Measurements from ENCODE around the gene CD69.
"Not testable (repeated sequence)": the region's sequence is repeated elsewhere in the genome, so short reads cannot be mapped to it uniquely, and the experiment has no call there.

Gene CD69

DNA sequence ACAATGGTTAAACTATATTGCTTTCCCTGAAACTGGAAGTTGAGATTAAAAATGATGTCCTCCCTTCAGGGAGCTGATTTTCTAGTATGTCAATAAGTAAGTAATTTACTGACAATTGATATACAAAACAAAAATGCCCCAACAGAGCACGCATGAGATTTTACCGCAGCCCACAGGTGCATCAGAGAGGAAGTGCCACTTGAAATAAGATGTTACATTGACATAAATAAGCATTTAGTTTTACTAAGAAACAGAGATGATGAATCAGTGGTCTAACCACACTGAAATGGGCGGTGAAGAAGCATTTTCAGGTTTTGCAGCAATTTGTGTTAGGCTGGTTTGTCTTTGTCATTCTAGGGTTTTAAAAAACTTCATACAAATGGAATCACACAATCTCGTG, 19.0 kb downstream of the CD69 start:
- no peaks in the 10 kb centered on the region for H4K20me1 ChIP-seq (ENCODE audit: control insufficient read depth, insufficient read depth, low read depth, low read length)
- no peaks in the 10 kb centered on the region for H3K36me3 ChIP-seq (ENCODE audit: control insufficient read depth, low read length)
- H3F3A ChIP-seq (ENCODE audit: control insufficient read depth, insufficient read depth): peaks cover 28% of the 10 kb centered on the region
- H3K27me3 ChIP-seq (ENCODE audit: control insufficient read depth, low read length): 0 out of 2 replicates have a peak, but pooled peaks cover 3% of the 10 kb centered on the region
- peak overlapping the region; percentile 36 for H3K27ac ChIP-seq (ENCODE audit: low read depth, low read length)
- no peaks in the 10 kb centered on the region for H3K9me3 ChIP-seq (ENCODE audit: control insufficient read depth, insufficient read depth, low read length)
- H3K4me1 ChIP-seq (ENCODE audit: control insufficient read depth, low read length): peaks cover 65% of the 10 kb centered on the region
- peak overlapping the region; percentile 40 for H3K4me3 ChIP-seq (ENCODE audit: low read length)
- TF ChIP-seq, protein P1, sequence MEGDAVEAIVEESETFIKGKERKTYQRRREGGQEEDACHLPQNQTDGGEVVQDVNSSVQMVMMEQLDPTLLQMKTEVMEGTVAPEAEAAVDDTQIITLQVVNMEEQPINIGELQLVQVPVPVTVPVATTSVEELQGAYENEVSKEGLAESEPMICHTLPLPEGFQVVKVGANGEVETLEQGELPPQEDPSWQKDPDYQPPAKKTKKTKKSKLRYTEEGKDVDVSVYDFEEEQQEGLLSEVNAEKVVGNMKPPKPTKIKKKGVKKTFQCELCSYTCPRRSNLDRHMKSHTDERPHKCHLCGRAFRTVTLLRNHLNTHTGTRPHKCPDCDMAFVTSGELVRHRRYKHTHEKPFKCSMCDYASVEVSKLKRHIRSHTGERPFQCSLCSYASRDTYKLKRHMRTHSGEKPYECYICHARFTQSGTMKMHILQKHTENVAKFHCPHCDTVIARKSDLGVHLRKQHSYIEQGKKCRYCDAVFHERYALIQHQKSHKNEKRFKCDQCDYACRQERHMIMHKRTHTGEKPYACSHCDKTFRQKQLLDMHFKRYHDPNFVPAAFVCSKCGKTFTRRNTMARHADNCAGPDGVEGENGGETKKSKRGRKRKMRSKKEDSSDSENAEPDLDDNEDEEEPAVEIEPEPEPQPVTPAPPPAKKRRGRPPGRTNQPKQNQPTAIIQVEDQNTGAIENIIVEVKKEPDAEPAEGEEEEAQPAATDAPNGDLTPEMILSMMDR (IDR thresholded peaks at IDR 0.05; ENCODE audit: low read depth, low read length, poor library complexity, severe bottlenecking): no peak
- no peak for TF ChIP-seq EZH2phosphoT487 (IDR thresholded peaks at IDR 0.05; ENCODE audit: borderline replicate concordance, low read length)
- H3K9me2 ChIP-seq (replicated peaks; ENCODE audit: control insufficient read depth, low read length): no peaks in the 10 kb centered on the region
- H3K79me2 ChIP-seq (ENCODE audit: control insufficient read depth, low read length): no peaks in the 10 kb centered on the region
- H3K4me2 ChIP-seq (ENCODE audit: low read length): peak overlapping the region; percentile 72

DNA sequence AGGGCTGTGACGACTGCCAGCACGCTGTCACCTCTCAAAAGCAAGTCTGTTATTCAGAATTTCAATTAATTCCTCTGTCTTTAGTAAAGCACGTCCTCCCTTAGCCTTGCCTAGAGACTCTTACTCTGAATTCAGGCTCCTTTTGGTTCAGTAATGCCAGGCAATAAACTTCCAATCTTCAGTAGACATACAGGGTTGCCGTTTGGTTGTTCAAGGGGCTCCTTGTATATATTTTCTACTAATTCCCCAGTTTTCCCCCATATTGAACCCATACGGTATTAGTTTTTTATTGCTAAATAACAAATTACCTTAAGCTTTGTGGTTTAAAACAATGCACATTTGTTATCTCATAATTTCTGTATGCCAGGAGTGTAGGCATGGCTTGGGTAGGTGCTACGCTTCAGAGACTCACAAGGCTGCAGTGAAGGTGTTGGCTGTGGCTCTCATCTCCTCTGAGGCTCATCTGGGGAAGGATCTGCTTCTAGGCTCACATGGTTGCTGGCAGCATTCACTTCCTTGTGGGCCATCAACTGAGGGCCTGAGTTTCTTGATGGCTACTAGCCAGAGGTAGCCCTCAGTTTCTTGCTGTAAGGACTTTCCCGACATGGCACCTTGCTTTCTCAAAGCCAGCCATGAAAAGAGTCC, 20.5 kb downstream of the CD69 start:
- no peak overlapping the region for H3K4me3 ChIP-seq (ENCODE audit: low read length)
- no peaks in the 10 kb centered on the region for H3K9me3 ChIP-seq (ENCODE audit: control insufficient read depth, insufficient read depth, low read length)
- no peaks in the 10 kb centered on the region for H3K36me3 ChIP-seq (ENCODE audit: control insufficient read depth, low read length)
- H3K27ac ChIP-seq (ENCODE audit: low read depth, low read length): no peak overlapping the region
- no peaks in the 10 kb centered on the region for H4K20me1 ChIP-seq (ENCODE audit: control insufficient read depth, insufficient read depth, low read depth, low read length)
- TF ChIP-seq EZH2phosphoT487 (IDR thresholded peaks at IDR 0.05; ENCODE audit: borderline replicate concordance, low read length): no peak
- TF ChIP-seq, protein P1 (IDR thresholded peaks at IDR 0.05; ENCODE audit: low read depth, low read length, poor library complexity, severe bottlenecking): no peak
- no peaks in the 10 kb centered on the region for H3K9me2 ChIP-seq (replicated peaks; ENCODE audit: control insufficient read depth, low read length)
- H3K4me1 ChIP-seq (ENCODE audit: control insufficient read depth, low read length): peaks cover 77% of the 10 kb centered on the region
- peaks cover 33% of the 10 kb centered on the region for H3F3A ChIP-seq (ENCODE audit: control insufficient read depth, insufficient read depth)
- H3K4me2 ChIP-seq (ENCODE audit: low read length): no peak overlapping the region
- 0 out of 2 replicates have a peak, but pooled peaks cover 3% of the 10 kb centered on the region for H3K27me3 ChIP-seq (ENCODE audit: control insufficient read depth, low read length)
- no peaks in the 10 kb centered on the region for H3K79me2 ChIP-seq (ENCODE audit: control insufficient read depth, low read length)

DNA sequence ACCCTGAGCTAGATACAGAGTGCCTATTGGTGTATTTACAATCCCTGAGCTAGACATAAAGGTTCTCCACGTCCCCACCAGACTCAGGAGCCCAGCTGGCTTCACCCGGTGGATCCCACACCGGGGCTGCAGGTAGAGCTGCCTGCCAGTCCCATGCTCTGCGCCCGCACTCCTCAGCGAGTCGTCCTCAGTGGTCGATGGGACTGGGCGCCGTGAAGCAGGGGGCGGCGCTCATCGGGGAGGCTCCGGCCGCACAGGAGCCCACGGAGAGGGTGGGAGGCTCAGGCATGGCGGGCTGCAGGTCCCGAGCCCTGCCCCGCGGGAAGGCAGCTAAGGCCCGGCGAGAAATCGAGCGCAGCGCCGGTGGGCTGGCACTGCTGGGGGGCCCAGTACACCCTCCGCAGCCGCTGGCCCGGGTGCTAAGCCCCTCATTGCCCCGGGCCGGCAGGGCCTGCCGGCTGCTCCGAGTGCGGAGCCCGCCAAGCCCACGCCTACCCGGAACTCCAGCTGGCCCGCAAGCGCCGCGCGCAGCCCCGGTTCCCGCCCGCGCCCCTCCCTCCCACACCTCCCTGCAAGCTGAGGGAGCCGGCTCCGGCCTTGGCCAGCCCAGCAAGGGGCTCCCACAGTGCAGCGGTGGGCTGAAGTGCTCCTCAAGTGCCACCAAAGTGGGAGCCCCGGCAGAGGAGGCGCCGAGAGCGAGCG, 21.1 kb downstream of the CD69 start:
- H3K27ac ChIP-seq (ENCODE audit: low read depth, low read length); H3K4me3 ChIP-seq (ENCODE audit: low read length); H3K4me2 ChIP-seq (ENCODE audit: low read length); H4K20me1 ChIP-seq (ENCODE audit: control insufficient read depth, insufficient read depth, low read depth, low read length); H3K27me3 ChIP-seq (ENCODE audit: control insufficient read depth, low read length); H3K9me2 ChIP-seq (replicated peaks; ENCODE audit: control insufficient read depth, low read length); H3K79me2 ChIP-seq (ENCODE audit: control insufficient read depth, low read length); H3K9me3 ChIP-seq (ENCODE audit: control insufficient read depth, insufficient read depth, low read length); H3K36me3 ChIP-seq (ENCODE audit: control insufficient read depth, low read length): not testable (repeated sequence)
- H3F3A ChIP-seq (ENCODE audit: control insufficient read depth, insufficient read depth): peaks cover 33% of the 10 kb centered on the region
- H3K4me1 ChIP-seq (ENCODE audit: control insufficient read depth, low read length): peaks cover 77% of the 10 kb centered on the region

DNA sequence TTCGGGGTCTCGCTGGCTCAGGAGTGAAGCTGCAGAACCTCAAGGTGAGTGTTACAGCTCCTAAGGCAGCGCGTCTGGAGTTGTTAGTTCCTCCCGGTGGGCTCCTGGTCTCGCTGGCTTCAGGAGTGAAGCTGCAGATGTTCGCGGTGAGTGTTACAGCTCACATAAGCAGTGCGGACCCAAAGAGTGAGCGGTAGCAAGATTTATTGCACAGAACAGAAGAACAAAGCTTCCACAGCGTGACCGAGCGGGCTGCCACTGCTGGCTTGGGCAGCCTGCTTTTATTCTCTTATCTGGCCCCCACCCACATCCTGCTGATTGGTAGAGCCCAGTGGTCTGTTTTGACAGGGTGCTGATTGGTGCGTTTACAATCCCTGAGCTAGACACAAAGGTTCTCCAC, 21.8 kb downstream of the CD69 start:
- H3K9me3 ChIP-seq (ENCODE audit: control insufficient read depth, insufficient read depth, low read length); H4K20me1 ChIP-seq (ENCODE audit: control insufficient read depth, insufficient read depth, low read depth, low read length); H3K9me2 ChIP-seq (replicated peaks; ENCODE audit: control insufficient read depth, low read length); H3K79me2 ChIP-seq (ENCODE audit: control insufficient read depth, low read length); H3K36me3 ChIP-seq (ENCODE audit: control insufficient read depth, low read length); H3K4me3 ChIP-seq (ENCODE audit: low read length); H3K27me3 ChIP-seq (ENCODE audit: control insufficient read depth, low read length): not testable (repeated sequence)
- H3K4me1 ChIP-seq (ENCODE audit: control insufficient read depth, low read length): peaks cover 82% of the 10 kb centered on the region
- peak overlapping the region; percentile 71; the same call in 1 of the 2 replicates for H3K4me2 ChIP-seq (ENCODE audit: low read length)
- H3K27ac ChIP-seq (ENCODE audit: low read depth, low read length): peak overlapping the region; percentile 93
- H3F3A ChIP-seq (ENCODE audit: control insufficient read depth, insufficient read depth): peaks cover 33% of the 10 kb centered on the region

All from DOHH2 (cell line).